Cortex of kidney (tissue), 1 donor: ENCODE data around the gene NAIF1.

Source experiments
- DNase-seq: peaks from one replicate; lab custom pipeline; 2025; lab: John Stamatoyannopoulos, UW

Gene NAIF1

DNA sequence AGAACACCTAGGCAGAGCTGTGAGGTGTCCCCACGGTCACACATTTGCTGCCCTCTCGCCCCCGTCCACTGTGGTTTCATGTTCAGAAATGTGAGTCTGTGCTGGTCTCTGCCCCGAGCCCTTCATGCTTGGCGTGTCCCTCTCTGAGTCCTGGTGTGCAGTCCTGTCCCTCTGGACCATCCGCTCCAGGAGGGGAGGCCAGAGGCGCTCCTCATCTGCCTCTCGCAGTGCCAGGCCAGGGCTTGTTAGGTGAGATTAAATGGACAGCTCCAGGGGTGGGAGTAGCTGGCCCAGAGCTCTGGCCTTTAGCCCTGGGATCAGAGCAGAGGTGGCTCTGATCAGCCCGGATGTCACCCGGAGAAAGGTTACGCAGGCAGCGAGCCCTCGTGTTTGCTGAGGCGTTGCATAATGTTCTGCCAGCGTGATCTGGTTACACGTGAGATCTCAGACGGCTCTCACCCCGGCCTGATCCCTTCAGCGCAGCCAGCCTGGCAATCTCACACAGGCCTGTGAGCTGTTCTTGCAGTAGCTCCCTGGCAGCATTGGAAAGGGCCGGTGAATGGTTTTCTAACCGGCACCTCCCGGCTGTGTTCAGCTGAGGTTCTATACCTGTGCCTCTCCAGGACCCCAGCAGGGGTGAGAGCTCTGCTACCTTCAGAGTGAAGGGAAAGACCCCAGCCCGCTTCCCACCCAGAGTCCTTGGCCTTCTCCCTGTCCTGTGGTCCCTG is 35.9 kb upstream of the NAIF1 start:
- no peak for DNase-seq

DNA sequence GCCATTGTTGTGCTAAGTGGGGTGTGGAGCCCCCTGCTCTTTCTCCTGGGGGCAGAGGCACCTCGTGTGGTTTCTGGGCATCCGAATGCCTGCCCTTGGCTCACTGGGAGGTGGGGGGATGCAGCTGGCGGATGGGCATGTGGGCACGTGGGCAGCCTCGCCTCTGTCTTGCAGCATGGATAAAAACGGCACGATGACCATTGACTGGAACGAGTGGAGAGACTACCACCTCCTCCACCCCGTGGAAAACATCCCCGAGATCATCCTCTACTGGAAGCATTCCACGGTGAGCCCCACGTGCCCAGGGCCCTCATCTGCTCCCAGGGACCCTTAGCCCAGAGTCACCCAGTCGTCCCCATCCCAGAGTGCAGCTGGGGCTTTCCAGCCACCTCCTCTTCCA is 35.1 kb upstream of the NAIF1 start:
- DNase-seq, result no peak

DNA sequence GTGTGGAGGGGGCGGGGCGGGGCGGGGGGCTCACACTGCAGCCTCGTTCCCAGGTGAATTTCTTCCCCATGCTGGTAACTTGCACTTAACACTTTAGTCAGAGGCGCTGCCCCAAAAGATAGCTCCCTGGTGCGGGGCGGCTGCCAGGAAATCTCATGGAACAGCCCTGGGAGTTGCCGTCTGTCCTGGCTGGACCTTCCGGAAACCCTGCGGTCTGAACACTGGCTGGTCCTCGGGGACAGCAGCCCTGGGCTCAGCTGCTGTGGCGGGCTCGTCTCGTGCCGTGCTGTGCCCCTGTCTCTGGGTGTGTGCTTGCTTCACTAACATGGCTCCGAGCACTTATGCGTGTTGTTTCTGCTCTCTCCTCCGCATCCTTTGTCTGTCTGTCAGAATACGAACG is 34.6 kb upstream of the NAIF1 start:
- DNase-seq, result no peak

DNA sequence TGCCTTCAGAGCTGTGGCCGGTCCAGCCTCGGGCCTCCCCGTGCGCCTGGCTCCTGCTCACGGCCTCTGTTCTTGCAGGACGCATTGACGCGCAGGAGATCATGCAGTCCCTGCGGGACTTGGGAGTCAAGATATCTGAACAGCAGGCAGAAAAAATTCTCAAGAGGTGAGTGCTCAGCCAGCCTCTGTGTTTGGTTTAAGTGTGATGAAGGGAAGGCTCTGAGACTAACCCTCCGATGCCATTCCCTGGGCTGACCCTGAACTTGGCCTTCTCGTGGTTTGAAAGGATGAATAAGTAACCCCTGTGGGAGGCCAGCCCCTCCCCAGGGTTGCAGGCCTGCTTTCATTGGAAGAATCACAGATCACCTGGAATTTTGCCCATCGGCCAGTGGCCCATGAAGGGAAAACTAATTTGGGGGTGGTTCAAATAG is 34.1 kb upstream of the NAIF1 start:
- DNase-seq, result no peak

DNA sequence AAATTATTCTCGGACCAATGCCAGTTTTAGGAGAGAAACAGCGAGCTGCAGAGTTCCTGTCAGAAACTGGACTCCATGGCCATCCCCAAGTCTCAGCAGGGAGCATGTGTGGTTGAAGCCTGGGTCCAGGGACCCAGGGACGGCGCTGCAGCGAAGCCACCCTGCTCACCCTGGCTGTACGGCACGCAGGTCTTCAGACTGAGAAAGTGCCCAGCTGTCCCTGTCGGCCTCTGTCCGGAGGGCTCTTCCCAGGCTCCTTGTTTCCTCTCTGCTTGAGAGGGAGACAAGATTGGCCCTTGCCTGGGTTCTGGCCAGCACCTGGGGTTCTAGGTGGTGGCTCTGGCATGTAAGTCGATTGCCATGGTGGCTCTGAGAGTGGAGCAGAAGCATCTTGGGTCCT is 33.5 kb upstream of the NAIF1 start:
- DNase-seq, result no peak

DNA sequence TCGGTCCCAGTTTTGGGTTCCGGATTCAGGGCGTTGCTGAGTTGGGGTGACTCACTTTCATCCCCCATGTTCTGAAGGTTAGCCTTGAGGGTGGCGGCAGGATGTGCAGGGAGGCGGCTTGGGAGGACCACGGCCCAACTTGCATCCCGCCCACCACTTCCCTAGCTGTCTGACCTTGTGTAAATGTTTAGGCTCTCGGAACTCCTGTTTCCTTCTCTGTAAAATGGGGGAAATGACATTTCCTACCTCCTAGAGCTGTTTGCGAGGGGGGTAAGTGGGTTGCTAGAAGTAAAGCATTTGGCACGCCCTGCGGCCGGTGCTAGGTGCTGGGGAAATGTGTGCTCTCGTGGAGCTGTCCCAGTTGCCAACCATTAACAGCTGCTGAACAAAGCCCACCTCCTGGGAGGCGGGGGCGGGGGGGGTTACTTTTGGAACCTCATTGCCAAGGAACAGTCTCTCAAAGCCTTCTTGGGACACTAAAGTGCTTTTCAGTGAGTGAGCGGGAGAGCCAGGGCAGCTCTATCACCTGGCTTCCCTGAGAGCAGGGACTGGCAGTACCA is 32.9 kb upstream of the NAIF1 start:
- DNase-seq, result no peak

DNA sequence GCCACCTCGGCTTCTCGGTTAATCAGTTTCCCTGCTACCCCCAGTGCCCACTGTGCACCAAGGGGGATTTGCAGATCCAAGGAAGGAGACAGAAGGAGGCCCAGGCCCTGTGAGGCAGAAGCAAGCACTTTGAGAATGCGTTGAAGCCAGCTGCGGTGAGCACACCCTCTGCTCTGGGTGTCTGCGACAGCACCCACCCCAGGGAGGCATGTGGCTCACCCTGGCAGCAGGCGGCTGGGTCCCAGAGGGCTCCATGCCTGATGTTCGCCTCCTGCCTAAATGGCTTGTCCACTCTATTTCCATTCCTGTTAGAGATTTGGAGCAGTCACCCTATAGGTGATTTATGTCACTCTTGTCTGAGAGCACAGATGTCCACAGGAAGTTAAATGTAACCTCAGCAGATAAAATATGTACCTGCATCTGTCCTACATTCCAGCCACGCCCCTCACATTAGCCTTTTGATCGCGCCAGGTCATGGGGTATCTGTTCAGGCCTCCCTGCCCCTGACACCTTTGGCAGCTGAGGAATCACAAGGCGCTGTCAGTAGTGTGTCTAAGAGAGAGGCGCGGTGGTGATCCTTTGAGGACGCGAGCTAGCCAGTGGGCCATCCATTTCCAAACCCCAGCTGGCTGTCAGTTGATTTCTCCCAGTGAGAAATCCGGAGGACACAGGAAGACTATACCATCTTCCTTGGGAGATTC is 32.3 kb upstream of the NAIF1 start:
- no peak for DNase-seq

DNA sequence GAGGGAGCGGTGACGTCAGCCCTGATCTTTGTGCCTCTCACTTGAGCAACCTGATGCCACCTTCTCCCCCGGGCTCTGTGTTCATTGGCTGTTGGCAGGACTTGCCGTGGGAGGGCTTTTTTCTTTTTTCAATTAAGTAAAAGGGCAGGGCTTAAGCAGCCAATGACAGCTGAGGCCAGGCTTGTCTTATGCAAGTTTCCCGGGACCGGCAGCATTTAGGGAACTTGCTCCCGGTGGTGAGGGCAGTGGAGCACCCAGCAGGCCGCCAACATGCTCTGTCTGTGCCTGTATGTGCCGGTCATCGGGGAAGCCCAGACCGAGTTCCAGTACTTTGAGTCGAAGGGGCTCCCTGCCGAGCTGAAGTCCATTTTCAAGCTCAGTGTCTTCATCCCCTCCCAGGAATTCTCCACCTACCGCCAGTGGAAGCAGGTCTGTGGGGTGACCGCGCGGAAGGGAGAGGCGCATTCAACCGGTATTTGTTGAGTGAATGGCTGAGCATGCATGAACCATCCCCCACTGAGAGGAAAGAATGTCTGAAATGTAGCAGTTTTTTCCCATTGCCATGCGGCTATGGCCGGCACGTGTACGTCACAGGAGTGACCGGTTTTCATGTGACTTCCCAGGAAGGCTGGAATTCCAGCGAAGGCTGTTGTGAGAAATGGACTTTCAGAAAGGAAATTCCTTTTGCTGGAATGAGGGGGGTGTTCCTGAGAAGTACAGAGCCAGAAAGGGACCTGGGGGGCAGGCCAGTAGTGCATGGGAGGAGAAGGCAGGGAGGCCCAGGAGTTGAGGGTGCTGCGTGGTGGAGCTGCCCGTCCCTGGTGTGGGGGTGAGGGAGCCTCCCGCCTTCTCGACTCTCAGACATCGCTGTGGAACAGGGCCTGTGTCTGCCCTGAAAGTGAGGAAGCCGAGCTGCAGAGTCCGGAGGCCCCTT is 31.4 kb upstream of the NAIF1 start:
- no peak for DNase-seq

DNA sequence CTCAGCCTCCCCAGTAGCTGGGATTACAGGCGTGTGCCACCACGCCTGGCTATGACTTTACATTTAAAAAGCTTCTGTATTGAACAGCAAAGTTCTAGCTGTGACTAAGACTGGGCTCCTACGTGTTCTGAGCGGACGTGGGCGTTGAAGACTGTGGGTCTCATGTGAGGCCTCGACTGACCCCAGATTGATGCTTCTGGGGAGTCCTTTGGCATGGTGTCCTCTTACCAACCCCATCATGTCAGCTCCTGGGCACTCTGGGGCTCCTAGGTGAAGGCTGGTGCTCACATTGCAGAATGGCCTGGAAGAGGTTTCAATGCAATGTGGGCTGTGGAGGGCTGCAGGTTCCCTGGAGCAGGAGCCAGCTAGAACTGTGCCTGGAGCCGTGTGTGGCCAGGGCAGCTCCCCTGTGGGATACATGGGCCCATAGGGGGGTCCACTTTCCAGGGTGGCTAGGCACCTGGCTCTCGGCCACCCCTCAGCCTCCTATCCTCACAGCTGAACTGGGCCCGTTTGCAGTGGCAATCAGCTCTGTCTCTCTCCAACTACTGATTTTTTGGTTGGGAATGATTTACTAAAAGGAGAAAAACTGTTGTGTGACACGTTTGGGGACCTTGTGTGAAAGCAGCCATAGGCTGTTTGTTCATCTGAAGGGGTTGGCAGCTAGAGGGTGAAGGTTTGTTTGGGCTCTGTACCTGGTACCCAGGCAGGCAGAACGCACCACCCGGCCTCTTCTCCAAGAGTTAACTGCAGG is 30.6 kb upstream of the NAIF1 start:
- DNase-seq, result no peak

DNA sequence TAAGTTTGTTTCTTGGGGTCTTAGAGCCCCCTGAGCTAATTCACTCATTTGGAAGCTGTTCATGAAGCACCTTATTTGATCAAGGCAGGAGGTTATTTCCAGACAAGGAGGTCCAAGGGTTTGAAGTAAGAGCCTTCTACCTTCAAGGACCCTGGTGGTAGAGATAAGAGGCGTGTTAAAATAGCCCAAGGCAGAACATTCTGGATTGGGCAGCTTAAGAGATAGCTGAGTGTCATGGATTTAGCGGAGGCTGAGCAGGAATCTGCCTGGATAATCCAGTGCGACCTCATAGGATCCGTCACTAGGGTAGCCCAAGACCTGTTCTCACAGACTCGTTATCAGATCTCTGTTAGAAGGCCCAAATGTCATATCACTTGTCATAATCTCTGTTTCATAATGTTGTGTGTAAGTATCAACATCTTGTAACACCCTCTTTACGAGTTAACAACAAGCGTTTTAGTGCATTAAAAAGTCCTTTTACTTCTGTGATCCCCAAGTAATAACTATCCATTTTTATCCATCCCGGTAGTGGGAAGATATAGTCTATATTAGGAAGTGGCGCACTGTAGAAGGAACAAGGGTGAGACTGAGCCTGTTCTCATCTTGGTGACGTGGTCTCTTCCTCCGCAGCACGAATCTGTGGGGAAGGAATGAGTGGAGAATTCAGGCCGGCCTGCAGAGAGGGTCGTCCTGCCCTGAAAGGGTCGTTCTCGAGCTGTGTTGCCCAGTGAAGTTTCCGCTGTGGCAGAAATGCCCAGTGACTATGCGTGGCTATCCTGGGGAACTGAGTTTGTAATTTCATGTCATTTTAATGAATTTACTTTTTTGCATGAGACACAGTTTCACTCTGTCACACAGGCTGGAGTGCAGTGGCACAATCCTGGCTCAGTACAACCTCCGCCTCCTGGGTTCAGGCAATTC is 29.8 kb upstream of the NAIF1 start:
- DNase-seq, result no peak

DNA sequence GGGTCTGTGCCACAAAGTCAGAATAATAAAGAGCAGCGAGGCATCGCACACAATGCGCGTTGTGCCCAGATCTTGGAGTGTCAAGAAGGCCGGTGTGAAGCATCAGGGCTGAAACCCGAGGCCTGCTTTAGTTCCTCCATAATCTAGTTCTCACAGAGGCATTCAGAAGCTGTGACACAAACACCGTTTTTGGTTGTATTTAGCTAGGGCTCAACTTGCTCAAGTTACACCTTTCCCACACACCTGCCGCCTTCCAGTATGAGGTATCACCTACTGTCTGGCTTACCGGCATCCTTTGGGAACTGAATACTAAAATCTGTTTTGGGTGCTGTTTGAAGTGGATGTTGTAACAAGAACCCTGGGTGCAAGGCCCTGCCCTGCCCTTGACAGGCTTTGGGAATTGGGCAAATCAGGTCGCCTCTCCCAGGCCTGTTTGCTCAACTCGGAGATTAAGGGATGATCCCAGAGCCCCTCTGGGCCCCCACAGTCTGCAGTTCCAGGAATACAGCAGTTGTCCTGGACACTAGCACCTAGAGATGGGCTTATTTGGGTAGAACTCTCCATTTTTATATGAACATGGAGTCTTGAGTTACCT is 27.9 kb upstream of the NAIF1 start:
- no peak for DNase-seq

DNA sequence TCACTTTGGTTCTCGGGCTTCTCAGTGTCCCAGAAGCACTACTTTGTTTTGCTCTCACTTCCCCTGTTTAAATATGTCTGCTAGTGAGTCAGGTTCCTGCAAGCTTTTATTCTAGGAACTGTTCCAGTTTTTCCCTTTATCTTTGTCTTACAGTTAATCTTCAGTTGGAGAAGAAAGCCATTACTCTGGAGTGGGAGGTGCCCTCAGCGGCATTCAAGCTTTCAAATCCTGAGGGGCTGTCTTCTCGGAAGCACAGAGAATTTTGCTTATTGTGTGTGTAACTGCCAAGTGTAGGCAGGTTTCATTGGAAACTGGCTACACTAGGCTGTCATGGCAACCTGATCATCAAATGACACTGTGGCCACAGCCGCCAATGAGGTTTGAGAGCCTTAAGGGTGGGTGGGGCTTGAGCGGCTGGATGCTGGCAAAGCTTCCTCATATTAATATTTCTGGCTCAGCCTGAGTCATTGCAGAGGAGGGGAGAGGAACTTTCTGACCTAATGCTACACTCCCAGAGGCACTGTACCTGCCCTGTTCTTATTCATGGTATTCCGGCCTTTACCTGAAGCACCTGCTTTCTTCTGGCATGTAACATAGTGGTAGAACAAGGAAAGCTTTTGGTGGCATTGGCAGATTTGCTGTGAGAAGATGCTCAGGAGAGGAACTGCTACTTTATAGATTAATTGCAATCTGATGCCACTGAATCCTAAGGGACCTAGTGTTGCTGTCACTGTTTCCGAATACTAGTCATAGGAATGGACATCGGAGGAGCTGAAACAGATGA is 27.2 kb upstream of the NAIF1 start:
- no peak for DNase-seq

DNA sequence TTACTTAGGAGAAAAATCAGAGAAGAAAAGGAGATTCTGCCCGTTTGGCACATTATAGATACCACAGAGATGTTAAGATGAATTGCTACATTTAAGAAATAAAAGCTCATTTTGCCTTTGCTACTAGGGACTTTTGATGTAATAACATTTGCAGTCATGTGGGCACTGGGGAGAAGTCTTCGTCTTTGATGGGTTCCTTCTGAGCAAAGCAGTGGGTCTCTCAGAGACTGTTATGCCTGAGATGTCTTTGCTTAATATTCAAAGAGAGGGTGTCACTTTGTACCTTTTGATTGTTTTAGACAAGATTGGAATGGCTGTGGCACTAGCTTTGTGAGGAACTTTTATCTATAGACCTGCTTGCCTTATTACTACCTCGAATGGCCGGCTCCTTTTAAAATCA is 25.9 kb upstream of the NAIF1 start:
- DNase-seq, result no peak

DNA sequence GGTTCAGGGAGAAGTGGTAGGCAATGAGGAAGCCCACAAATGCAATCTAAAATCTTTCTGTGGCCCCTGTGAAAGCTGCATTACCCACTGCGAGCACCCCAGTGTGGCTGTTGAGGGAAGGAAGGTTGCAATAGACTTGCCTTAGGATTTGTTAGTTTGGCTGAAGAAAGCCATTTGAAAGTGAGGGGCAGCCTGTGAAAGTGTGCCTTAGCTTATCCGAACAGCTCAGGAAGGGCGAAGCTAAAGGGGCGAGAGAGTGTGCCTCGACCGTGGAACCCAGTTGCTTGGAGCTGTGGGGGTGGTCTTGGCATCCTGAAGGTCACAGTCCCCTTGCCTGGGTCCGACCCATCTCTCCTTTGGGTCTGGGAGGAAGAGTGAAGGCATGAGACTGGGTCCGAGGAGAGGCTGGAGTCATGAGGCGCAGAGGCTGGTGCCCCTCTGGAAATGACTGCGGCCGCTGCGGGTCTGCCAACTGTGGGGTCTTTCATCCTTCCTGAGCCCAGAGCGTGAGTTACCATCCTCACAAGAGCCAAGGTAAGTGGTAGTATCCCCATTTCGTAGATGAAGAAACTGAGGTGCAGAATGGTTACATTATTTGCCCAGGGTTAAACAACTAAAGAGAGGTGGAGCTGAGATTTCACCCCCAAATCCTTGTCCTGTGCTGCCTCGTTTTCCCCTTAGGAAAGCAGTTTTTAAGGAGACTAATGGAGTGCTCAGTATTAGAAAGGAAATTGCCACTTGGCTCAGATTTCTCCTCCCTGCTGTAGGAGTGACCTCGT is 25.3 kb upstream of the NAIF1 start:
- no peak for DNase-seq

DNA sequence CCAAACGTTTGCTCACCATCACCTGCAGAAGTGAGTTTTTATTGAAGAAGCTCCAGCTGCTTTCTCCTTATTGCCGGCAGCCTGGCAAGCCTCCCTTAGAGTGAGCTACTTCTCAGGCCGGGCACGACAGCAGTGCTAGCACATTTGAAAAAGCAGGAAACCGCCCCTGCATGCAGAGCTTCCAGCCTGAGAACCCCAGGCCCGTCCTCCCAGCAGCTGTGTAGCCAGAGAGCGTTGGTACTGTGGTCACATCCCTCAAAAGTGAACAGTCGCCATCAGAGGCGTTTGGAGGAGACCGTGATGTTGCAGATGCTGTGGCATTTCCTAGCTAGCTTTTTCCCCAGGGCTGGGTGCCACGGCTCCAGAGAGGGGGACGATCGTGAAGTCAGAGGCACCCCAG is 24.5 kb upstream of the NAIF1 start:
- DNase-seq, result no peak

DNA sequence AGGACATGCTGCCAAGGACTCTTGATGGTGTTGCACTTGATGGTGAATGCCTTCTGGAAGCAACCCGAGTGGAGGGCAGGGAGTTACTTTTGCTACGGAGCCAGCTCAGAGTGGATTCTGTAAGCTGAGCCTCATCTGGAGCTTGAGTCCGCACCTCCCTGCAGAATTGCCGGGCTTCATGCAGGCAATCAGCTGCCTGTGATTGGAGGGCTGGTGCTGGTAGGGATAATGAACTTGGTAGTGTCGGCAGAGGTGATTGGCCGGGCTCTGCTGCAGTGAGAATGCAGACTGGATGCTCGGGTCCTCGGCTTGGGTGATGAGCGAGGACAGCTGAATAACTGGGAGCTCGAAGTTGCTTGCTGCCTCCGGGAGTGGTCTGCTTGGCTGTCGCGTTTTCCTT is 24.0 kb upstream of the NAIF1 start:
- no peak for DNase-seq

DNA sequence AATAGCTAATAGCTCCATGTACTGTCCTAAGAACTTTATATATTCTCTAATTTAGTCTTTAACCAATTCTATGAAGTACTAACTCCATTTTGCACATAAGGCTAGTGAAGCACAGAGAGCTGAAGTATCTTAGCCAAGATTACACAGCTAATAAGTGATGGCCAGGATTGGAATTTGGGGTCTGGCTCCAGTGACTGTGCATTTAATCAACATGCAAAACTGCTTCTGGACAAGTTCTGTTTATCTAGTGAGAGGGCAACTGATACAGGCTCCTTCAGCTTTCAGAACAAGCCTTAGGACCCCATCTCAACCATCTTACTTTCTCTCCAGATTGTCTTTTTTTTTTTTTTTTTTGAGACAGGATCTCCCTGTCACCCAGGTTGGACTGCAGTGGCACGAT is 22.2 kb upstream of the NAIF1 start:
- no peak for DNase-seq

DNA sequence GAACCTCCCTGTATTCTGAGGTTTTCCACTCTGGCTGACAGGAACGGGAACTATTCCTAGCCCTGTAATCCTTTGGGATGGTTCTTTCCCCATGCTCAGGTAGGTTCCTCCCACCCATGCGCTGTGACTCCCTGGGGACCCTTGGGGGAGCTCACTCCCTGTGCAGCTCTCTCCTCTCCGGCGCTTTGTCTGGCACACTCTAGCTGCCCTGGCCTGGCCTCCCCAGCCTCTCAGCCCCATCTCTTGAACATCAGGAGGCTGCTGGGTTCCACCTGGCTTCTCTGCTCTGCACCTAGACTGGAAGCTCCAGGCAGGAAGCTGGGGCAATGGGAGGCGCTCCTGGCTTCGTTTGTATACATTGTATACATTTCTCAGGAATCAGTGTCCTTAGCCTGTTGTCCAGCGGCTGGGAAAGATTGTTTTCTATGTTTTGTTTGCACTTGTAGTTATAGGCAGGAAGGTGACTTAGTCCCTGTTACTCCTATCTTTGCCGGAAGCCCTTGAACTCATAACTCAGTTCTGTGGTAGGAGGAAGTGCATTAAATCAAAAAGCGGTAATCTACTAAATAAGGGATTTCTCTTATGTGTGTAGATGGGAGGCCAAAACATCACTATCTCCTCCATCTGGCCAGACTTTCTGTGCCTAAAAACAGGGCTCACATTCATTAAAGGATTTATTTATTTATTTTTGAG is 21.3 kb upstream of the NAIF1 start:
- no peak for DNase-seq
